Eye (tissue), 1 donor: ENCODE measurements around the gene VASH1.
"Not testable (repeated sequence)": the region's sequence is repeated elsewhere in the genome, so short reads cannot be mapped to it uniquely, and the experiment has no call there.

Source experiments
- DNase-seq: peaks from one replicate; pipeline ENCODE4 v3.0.0-alpha.2; 2015

VASH1 gene

DNA sequence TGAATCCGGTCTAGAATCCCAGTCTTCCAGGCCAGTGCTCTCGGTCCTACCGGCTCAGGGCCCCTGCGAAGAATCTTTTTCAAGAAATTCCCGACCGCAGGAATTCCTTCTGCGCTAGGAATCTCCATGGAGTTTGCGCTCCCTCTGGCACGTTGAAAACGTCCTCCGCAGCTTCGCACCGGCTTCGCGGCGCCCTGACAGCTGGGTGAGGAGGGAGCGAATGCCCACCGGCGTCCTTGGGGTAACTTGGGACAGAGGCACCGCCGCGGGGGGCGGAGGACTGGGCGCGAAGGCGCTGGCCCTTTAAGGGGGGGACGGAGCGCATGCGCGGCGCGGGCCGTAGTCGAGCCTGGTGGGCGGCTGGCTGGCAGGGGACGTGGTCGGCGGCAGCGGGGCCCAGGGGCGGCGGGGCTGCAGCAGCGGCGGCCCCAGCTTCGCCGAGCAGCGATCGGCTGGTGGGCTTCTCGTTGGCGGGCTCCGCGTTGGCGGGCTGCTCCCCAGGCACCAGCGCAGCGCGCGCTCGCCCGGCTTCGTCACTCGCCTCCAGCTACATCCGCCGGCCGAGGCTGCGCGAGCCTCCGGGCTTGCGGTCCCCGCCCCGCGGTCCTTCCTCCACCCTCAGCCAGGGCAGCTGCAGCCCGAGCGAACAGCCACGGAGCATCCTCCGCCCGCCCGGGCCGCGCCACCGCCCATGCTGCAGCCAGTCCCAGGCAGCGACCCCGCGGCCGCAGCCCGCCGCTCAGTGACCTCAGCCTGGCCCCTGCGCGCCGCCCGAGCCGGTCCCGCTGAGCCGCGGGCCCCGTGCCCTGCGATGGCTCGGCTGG is at the start of gene VASH1:
VASH1 (plus strand) TSS at position 333 of the 824 bp plus-strand sequence. CDS start 1,354 bp downstream, outside the sequence.
- DNase-seq: peak; percentile 89

- no peak for DNase-seq
These were observed 48.1 kb upstream of the VASH1 start for GRCh38 chr14:76713121-76713520.

DNA sequence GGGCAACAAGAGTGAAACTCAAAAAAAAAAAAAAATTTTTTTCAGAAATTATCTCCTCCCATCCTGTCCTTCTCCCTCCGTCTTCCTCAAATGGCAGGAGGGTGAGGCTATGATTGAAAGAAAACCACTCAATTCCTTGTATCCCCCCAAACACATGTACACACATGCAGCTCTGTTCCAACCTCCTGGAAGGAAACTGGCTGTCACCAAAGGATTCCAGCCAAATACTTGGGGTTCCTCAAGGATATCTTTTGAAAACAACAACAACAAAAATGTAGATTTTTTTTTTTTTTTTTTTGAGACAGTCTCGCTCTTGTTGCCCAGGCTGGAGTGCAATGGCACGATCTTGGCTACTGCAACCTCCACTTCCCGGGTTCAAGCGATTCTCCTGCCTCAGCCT is 46.8 kb upstream of the VASH1 start:
- no peak for DNase-seq

DNA sequence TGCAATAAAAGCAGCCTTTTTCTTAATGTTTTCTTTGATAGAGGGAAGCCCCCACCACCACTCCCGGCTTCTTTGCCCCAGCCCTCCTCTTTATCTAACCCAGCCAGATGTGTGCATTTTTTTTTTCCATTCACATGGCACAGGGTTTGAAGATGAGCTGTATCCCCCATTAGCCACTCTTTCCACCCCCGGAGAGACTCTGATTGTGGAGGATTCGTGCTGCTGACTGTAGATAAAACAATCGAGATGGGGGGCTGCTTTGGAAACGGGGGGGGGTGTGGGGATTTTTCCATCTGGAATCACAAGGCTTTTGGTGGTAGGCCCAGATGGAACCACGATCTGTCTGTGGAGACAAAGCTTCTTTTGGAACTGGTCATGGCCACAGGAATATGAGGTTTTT is 46.2 kb upstream of the VASH1 start:
- DNase-seq: no peak

DNA sequence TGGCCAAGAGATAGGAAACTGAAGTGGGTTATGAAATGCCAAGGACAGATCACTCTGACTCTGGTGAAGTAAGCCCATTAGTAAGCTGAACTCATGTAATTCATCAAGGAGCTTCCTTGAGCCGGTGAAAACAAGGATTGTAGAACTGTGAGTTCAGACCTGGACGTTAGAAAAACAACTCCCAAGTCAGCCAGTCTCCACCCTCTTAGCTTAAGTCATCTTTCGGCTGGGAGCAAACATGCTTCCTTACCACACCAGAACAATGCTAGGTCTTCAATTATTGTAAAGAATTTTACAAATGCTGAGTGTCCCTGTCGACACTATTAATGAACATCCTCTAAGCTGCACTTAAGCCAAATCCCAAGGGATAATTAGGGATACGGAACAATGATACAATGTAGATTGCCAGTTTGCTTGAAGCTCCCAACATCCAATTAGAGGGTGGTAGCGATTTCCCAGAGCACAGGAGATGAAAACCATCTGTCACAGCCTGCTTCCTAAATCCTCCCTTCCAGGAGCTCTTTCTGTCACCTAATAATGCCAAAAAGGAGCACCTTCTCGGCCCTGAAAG is 45.7 kb upstream of the VASH1 start:
- DNase-seq: peak; percentile 63

- no peak for DNase-seq
These were observed 45.0 kb upstream of the VASH1 start for GRCh38 chr14:76716285-76716684.

GRCh38 chr14:76717508-76718290 is 43.6 kb upstream of the VASH1 start:
- no peak for DNase-seq

GRCh38 chr14:76718306-76719040 is 42.8 kb upstream of the VASH1 start:
- DNase-seq: peak; percentile 16

GRCh38 chr14:76719666-76720065 is 41.6 kb upstream of the VASH1 start:
- peak; percentile 32 for DNase-seq

GRCh38 chr14:76720382-76720813 is 40.9 kb upstream of the VASH1 start:
- DNase-seq: peak; percentile 90

DNA sequence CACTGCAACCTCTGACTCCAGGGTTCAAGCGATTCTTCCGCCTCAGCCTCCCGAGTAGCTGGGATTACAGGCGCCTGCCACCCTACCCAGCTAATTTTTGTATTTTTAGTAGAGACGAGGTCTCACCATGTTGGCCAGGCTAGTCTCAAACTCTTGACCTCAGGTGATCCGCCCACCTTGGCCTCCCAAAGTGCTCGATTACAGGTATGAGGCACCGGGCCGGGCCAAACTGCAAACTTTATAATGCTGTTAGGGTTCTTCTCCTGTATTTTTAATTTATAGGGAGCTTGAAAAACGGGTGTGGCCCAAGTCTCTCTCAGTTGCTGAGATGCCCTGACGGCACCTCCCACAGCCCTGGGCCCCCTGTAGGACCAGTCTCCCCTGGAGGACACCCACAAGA is 39.8 kb upstream of the VASH1 start:
- not testable (repeated sequence) for DNase-seq

GRCh38 chr14:76724651-76725550 is 36.4 kb upstream of the VASH1 start:
- DNase-seq: no peak

- DNase-seq: no peak
These were observed 34.7 kb upstream of the VASH1 start for GRCh38 chr14:76726551-76726970.

DNA sequence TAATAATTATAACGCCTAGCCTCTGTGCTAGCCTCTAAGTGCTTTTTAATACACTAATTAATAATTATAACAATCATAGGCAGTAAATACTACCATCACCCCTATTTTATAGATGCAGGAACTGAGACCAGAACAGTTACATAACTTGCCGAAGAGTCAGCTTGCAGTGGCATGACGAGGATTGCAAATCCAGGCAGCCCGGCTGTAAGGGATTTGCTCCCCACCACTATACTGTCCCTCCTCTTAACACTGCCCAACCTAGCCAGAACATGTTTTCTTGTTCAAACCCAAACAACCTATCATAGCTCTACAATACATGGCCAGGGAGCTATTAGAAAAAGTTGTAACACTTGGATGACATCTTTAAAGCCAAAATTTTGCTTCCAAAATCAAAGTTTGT is 33.9 kb upstream of the VASH1 start:
- DNase-seq: no peak

GRCh38 chr14:76727901-76728300 is 33.4 kb upstream of the VASH1 start:
- no peak for DNase-seq

DNA sequence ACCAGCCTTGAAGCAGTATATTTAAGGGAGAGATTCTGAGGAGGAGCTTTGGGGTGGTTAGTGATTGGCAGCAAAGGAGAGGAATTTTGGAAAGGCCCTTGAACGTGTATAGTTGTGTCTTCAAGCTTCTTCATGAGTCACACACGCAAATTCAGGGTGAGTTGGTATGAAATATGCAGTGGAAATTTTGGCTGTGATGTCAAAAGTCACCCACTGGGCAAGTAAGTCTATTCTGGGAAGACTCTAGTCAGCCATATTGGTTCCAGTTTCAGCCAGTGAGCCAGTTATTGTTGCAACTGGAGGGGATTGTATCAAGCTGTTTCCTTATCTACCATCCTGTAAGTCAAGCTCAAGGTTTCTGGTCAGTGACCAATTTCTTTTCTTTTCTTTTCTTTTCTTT is 32.0 kb upstream of the VASH1 start:
- no peak for DNase-seq

- DNase-seq: no peak
These were observed 31.2 kb upstream of the VASH1 start for GRCh38 chr14:76729953-76730505.

GRCh38 chr14:76734501-76734900 is 26.8 kb upstream of the VASH1 start:
- not testable (repeated sequence) for DNase-seq

GRCh38 chr14:76736514-76736913 is 24.8 kb upstream of the VASH1 start:
- no peak for DNase-seq

DNA sequence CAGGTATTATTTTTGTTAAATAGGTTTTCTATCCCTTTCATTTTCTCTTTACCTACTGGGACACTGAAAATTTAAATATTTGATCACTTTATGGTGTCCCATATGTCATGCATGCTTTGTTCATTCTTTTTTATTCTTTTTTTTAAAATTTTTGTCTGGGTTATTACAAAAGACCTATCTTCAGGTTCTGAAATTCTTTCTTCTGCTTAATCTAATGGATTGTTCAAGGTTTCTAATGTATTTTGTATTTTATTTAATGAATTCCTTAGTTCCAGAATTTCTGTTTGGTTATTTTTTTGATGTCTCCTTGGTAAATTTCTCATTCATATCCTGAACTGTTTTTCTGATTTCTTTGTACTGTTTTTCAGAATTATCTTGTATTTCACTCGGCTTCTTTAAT is 20.2 kb upstream of the VASH1 start:
- DNase-seq: no peak

- DNase-seq: no peak
These were observed 19.1 kb upstream of the VASH1 start for GRCh38 chr14:76742185-76742584.

- no peak for DNase-seq
These were observed 18.3 kb upstream of the VASH1 start for GRCh38 chr14:76742966-76743365.
